ENCODE data around the gene CD19.
"Not testable (repeated sequence)": the region's sequence is repeated elsewhere in the genome, so short reads cannot be mapped to it uniquely, and the experiment has no call there.

Gene CD19

DNA sequence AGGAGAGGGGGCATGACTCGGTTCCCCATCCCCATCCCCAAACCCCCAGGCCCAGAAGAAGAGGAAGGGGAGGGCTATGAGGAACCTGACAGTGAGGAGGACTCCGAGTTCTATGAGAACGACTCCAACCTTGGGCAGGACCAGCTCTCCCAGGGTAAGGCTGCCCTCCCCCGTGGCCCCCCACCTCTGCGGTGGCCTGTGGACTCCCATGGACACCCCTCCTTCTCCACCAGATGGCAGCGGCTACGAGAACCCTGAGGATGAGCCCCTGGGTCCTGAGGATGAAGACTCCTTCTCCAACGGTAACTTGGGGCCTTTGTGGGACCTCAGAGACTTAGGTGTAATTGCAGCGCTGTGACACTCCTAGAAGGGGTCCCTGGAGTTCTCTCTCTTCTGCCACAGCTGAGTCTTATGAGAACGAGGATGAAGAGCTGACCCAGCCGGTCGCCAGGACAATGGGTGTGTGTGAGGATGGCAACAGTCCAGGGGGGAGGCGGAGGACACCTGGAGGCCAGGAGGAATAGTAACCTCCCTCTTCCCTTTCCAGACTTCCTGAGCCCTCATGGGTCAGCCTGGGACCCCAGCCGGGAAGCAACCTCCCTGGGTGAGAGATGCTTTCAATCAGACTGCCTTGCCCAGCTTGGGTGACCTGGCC lies 5.6 kb downstream of the CD19 start:
- DNase-seq: no peak

DNA sequence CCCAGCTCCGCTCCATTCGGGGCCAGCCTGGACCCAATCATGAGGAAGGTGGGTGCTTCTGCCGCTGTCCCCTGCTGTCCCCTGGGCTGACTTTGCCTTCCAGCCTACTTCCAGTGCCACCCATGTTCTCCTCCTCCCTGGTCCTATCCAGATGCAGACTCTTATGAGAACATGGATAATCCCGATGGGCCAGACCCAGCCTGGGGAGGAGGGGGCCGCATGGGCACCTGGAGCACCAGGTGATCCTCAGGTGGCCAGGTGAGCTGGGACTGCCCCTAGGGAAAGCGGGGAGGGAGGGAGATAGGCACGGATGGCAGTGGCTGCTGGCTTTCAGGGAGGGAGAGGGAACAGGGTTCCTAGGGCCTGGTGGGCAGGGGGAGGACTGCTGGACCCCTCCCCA lies 7.0 kb downstream of the CD19 start:
- no peak for DNase-seq

DNA sequence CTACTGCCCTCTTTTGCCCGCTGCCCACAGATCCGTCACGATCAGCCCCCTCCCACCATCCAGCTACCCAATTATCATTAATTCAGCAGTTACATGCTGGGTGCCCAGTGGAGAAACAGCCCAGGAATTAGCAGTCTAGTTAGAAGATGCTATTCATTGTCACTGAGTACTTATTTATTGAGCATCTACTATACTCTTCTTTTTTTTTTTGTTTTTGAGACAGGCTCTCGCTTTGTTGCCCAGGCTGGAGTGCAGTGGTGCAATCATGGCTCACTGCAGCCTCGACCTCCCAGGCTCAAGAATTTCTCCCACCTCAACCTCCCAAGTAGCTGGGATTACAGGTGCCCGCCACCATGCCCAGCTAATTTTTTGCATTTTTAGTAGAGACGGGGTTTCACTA lies 8.1 kb downstream of the CD19 start:
- DNase-seq: not testable (repeated sequence)

DNA sequence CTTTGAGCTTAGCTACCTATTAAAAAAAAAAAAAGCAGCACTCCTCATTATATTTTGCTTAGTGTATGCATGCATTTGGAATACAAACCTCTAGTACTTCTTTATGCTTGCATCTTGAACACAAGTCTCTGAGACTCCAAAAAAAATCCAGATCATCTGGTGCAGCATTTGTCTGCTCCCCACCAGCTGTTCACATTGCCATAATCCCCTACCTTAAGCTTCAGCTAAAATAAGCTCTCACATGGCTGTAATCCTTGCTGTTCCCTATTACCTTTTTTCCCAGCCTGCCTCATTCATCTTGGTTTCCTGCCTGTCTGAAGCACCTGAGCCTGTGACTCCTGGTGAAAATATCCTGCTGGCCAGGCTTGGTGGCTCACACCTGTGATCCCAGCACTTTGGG lies 11.5 kb downstream of the CD19 start:
- no peak for DNase-seq

DNA sequence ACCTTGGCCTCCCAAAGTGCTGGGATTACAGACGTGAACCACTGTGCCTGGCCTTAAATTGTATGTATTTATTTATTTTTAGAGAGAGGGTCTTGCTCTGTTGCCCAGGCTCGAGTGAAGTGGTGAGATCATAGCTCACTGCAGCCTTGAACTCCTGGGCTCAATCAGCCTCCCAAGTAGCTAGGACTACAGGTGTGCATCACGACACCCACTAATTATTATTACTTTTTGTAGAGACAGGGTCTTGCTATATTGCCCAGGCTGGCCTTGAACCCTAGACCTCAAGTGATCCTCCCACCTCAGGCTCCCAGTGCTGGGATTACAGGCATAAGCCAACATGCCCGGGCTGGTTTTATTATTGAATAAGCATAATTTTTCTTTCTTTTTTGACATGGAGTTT lies 14.9 kb downstream of the CD19 start:
- no peak for DNase-seq

DNA sequence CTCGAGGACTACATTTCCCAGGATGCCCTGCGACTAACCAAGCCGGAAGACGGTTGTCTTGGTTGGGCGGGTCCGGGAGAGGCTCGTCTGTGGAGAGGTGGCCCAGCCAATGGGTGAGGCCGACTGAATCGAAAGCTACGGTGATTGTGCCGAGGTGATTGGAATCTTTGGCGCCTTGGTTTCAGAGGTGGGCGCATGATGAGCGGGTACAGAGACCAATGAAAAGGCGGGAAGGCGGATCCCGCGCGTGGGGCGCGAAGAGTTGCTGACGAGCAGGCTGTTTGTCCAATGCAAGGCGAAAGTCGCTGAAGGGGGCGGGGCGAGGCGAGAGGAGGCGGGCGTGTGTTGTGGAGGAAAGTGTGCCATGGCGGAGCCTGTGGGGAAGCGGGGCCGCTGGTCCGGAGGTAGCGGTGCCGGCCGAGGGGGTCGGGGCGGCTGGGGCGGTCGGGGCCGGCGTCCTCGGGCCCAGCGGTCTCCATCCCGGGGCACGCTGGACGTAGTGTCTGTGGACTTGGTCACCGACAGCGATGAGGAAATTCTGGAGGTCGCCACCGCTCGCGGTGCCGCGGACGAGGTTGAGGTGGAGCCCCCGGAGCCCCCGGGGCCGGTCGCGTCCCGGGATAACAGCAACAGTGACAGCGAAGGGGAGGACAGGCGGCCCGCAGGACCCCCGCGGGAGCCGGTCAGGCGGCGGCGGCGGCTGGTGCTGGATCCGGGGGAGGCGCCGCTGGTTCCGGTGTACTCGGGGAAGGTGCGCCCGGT lies 19.1 kb downstream of the CD19 start, which contains the start of gene NFATC2IP:
Gene NFATC2IP (plus strand): TSS at position 290 of the 762 bp plus-strand sequence. CDS start 75 bp downstream, at position 365.
- DNase-seq: peak; percentile 100

DNA sequence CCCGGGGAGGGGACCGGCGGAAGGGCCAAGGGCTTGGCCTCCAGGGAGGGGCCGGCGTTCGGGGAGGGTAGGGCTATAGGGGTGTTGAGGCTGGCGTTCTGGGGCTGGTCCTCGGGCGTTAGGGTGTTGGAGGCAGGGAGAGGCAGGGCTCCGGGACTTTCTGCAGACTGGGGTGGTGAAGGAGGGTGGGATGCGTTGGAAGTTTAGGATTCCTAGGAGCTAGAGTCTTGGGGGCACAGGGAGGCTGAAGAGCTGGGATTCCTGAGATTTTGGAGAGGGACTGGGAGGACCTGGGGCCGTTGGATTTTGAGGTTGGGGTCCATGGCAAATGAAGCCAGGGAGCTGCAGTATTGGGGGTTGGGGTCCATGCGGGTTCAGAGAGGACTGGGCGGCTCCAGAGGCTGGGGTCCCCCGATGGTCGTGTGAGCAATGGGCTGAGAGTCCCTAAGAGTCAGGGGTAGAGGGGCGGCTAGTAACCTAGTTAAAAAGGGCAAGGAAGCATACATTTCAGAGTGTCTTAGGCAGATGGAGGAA lies 19.7 kb downstream of the CD19 start:
- DNase-seq: peak; percentile 23

DNA sequence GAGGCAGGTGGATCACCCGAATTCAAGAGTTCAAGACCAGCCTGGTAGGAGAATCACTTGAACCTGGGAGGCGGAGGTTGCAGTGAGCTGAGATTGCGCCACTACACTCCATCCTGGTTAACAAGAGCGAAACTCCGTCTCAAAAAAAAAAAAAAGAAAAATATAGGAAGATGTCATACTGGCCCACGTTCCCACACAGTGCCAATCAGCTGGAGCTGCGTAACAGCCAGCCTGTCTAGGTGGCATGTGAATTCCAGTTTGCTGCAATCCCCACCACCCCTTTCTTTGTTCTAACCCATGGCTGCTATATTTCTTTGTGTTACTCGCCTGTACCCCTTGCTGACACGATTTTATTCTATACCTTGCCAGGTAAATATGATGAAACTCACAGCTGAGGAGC lies 26.4 kb downstream of the CD19 start:
- DNase-seq: no peak

DNA sequence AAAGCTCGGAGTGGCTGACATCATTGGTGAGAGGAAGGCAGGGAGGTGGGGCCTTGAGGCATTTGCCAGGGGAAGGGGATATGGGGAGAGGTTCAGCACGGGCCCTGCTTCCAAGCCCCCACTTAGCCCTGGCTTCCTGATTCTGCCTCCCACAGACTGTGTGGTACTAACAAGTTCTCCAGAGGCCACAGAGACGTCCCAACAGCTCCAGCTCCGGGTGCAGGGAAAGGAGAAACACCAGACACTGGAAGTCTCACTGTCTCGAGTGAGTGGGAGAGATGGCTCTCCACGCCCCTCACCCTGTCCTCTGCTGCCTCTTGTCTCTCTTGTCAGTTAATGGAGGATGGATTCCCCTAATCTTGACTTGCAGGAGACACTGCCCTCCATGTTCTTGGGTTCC lies 27.1 kb downstream of the CD19 start:
- DNase-seq: no peak

DNA sequence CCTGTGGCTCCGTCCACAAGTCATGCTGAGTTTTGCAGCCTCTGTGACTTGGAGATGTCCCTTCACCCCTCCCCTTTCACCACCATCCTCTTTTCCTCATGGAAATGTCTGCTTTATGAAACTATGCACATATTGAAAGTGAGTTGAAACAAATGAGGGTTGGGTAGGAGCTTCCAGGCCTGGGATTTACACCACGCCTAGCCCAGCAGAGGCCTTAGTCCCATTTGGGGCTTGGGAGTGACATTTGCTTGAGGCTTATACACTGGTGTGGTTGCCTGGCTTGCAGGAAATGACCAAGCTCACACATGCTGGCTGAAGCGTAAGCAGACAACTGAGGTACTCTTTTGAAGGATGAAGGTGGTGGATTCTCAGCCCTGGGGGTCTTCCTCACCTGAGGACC lies 32.3 kb downstream of the CD19 start:
- DNase-seq: no peak

DNA sequence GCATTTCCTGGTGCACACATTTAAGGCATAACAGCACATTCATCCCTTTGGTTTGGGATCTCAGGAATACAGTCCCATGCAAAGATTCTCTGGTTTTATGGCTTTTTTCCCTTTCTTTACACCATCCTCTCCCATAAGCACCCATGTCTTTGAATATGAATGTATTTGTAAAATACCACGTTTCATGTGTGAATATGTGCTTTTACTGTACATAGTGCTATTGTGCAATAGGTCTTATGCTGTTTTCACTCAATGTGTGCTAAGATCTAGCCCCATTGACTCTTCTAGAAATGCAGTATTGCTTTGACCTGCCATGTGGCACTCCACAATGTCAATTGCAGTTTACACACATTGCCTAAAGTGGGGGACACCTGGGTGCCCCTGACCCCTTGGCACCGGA lies 32.7 kb downstream of the CD19 start:
- no peak for DNase-seq

DNA sequence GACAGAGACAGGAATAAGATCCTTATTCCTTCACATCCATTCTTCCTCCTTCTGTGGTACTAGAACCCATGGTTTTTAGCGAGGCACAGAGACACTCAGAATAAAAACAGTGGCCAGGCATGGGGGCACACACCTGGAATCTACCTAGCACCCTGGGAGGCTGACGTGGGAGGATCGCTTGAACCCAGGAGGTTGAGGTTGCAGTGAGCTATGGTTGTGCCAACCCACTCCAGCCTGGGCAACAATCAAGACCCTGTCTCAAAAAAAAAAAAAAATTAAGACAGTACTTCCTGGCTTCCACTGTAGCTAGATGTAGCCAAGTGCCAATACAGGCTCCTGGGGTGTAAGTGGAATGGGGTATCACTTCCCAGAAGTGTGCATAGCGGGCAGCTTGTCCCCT lies 35.4 kb downstream of the CD19 start:
- DNase-seq: no peak

DNA sequence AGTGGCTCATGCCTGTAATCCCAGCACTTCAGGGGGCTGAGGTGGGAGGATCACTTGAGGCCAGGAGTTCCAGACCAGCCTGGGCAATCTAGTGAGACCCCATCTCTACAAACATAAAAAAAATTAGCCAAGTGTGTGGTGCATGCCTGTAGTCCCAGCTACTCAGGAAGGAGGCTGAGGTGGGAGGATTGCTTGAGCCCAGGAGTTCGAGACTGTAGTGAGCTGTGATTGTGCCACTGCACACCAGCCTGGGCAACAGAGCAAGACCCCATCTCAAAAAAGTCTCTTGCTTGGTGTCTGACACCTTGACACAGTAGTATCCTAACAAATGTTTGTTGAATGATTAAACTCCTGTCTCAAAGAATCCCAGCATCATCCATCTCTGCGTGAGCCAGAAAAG lies 37.9 kb downstream of the CD19 start:
- not testable (repeated sequence) for DNase-seq

DNA sequence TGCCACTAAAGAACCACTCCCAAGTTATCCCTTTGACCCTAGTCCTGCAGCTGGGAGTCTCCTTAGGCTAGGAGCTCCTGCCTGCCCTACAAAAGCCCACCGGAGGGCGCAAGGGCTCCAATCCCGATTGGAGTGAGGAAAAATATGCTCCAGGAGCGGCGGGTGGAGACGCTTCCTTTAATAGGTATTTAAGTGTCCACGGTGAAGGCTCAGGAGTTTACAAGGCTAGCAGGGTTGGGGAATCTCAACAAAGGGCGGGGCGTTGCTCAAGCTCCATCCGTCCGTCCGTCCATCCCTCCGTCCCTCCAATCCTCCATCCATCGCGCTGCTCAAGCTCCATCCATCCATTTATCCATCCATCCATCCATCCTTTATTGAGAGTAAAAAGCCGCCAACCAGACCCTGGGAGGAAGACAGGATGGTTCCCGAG lies 42.3 kb downstream of the CD19 start:
- DNase-seq: peak; percentile 72

DNA sequence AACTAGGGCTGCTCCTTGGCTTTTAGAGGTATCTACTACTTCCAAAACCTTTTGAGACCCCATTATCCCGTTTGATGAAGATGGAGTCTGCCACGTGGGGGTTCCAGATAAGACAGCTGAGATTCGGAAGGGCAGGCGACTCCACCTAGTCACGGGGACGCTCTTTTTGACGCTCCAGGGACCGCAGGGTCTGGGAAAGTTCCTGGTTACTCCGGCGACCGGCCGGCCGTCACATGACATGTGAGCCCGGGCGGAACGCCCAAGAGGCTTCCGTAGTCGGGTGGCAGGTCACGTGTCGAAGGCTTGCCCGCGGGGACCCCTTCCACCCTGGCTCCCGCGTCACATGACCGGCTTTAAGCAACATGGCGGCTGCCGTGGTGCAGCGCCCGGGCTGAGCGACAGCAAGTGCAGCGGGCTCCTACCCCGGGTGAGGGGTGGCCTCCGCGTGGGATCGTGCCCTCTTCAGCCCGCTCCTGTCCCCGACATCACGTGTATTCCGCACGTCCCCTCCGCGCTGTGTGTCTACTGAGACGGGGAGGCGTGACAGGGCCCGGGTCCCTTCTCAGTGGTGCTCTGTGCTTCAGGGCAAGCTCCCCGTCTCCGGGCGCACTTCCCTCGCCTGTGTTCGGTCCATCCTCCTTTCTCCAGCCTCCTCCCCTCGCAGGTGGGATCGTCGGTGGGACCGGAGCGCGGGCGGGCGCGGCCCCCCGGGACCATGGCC lies 42.8 kb downstream of the CD19 start, which contains the start of gene SPNS1:
Gene SPNS1 (plus strand): TSS at position 342 of the 721 bp plus-strand sequence. CDS start 374 bp downstream, at position 716.
- DNase-seq: peak; percentile 97

DNA sequence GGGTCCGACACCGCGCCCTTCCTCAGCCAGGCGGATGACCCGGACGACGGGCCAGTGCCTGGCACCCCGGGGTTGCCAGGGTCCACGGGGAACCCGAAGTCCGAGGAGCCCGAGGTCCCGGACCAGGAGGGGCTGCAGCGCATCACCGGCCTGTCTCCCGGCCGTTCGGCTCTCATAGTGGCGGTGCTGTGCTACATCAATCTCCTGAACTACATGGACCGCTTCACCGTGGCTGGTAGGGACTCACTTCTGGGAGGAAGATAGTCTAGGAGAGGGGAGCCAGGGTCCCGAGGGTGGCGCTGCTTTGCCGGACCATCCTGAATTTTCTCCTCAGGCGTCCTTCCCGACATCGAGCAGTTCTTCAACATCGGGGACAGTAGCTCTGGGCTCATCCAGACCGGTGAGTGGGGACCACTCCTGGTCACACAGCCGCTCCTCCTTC lies 43.4 kb downstream of the CD19 start:
- DNase-seq: no peak

DNA sequence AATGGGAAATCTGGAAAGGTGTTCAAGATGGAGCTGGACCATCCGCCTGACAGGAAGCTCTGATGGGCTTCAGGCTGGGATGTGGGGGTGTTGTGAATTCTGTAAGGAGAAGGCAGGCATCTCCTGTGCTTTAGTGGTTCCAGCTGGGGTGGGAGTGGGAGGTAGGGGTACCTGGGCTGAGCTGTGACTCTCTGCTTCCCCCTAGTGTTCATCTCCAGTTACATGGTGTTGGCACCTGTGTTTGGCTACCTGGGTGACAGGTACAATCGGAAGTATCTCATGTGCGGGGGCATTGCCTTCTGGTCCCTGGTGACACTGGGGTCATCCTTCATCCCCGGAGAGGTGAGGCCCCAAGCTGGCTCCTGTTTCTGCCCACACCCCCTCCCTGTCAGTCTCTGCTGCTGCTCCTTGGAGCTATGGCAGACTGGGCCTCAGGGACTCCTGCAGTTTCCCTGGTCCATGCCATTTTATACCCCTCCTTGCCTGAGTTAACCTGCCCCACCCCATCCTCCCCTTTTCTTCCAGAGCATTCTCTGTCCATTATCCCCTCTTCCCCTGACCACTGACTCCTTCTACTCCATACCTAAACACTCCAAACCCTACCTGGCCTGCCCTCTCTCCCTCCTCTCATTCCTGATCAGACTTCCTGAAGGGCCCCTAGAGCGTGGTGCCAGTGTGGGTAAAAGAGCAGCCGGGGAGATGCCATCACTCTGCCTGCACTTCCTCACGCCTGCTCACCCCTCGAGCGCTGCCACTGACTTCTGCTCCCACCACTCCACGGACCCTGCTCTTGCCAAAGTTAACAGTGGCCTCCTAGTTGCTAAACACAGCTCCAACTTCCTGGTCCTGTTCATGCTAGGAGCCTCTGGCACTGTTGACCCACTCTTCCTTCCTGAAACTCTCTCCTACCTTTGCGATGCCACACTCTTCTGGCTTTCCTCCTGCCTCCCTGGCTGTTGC lies 46.2 kb downstream of the CD19 start:
- DNase-seq: no peak

DNA sequence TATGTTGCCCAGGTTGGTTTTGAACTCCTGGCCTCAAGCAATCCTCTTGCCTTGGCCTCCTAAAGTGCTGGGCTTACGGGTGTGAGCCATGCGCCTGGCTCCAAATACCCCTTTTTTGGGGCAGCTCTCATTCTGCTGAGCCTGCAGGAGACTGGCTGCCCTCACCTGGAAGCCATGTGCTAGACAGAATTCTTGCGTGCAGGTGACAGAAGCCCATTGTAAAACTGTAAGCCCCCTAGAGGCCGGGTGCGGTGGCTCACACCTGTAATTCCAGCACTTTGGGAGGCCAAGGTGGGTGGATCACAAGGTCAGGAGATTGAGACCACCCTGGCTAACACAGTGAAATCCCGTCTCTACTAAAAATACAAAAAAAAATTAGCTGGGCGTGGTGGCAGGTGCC lies 48.6 kb downstream of the CD19 start:
- DNase-seq: not testable (repeated sequence)

DNA sequence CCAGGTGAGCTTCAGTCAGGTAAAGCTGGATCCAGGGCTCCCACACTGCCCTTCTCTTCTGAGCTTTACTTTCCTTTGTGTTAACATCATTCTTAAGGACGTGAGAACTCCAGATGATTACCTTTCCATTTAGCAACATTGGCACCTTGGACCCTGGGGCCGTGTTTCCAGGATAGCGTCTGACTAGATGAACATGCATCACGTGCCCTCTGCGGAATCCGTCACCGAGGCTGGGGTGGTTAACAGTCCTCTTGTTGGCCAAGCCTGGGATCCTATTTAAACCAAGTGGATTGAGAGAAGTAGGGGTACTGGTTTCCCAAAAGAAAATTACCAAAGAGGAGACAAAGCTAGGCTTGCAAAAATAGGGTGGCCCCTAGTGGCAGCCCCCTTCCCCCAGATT lies 49.2 kb downstream of the CD19 start:
- no peak for DNase-seq

DNA sequence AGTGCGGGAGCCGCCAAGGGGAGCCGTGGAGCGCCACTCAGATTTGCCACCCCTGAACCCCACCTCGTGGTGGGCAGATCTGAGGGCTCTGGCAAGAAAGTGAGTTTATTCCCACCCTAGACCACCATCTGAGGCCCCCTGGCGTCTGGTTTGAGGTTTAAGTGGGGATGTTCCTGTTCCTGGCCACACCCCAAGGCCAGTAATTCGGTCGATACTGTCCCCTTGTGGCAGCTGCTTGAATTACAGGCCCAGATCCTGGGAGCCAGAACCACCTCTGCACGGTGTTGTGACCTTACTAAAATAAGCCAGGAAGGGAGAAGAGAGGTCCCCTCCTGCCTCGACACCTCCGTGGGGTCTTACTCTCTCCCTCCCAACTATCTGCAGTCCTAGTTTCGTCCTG lies 49.7 kb downstream of the CD19 start:
- DNase-seq: peak; percentile 3

DNA sequence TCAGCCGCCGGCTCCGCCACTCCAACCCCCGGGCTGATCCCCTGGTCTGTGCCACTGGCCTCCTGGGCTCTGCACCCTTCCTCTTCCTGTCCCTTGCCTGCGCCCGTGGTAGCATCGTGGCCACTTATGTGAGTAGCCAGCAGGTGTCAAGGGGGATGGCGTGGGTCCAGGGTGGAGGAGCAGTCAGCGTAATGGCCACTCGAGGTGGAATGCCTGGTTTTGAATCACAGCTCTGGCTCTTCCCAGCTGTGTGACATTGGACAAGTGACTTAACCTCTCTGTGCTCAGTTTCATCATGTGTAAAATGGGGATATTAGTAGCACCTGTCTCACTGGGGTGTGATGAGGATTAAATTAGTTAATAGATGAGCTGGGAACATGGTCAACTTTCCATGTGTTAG lies 50.6 kb downstream of the CD19 start:
- no peak for DNase-seq

DNA sequence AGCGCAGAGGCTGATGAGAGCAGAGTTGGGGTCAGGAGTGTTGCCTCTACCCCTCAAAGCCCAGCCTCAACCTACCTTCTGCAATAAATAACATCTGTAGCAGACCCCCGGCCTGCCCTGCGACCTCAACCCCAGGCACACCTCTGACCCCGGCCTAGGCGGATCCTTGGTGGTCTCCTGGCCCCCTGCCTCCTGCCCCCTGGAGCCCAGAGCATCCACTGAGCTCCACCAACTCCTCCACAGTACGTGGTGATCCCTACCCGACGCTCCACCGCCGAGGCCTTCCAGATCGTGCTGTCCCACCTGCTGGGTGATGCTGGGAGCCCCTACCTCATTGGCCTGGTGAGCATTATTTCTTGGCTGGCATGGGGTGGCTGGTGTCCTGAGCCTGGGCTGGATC lies 51.2 kb downstream of the CD19 start:
- DNase-seq: no peak

Measured in fibroblast of skin of back (primary cell).